Stomach (tissue), 9 donors: ENCODE measurements around the gene TULP3. TPM values are rescaled to one million over a fixed set of nuclear protein-coding genes. Genes with fewer than 3 reads are reported as not detected.

Experiments
- DNase-seq, 2 donors: peaks; one replicate each; pipeline versions ENCODE4 v3.0.0 to v3.0.0-alpha.2; 2013 to 2019
- H3K27ac ChIP-seq, 5 donors: fragments of 200-600 bp in 4 of 5; sonication (generic) in 4 of 5; one replicate each; pipeline ENCODE4 v1.5.1; 2013 to 2019; ENCODE audit warnings: mild to moderate bottlenecking in 1 of 5, moderate library complexity in 1 of 5
- H3K27me3 ChIP-seq, 3 donors: fragments of 200-600 bp; sonication (generic); one replicate each; pipeline ENCODE4 v1.5.1; 2017 to 2019; ENCODE audit warnings: mixed run types in 1 of 3
- H3K36me3 ChIP-seq, 4 donors: fragments of 200-600 bp; sonication (generic); 1 replicate in 3 of 4; 2 replicates in 1 of 4; pipeline ENCODE4 v1.5.1; 2016 to 2019
- H3K4me1 ChIP-seq, 4 donors: fragments of 200-600 bp; sonication (generic); one replicate each; pipeline ENCODE4 v1.5.1; 2016 to 2019
- H3K4me3 ChIP-seq, 4 donors: fragments of 200-600 bp; sonication (generic) in 3 of 4; one replicate each; pipeline ENCODE4 v1.5.1; 2016 to 2019; ENCODE audit warnings: mild to moderate bottlenecking in 1 of 4
- H3K9me3 ChIP-seq, 4 donors: fragments of 200-600 bp; sonication (generic); one replicate each; pipeline ENCODE4 v1.5.1; 2016 to 2019
- EP300 ChIP-seq: sonication (generic); formaldehyde crosslinking; IDR thresholded peaks from one replicate; pipeline ENCODE4 v1.6.1; 2017; ENCODE audit warnings: antibody characterized with exemption
- POLR2A ChIP-seq, 4 donors: fragments of 450-650 bp; IDR thresholded peaks; one replicate each; pipeline ENCODE4 v1.6.1; 2016; ENCODE audit warnings: antibody characterized with exemption in 4 of 4, control low read depth in 2 of 4, mild to moderate bottlenecking in 1 of 4, moderate library complexity in 1 of 4
- POLR2AphosphoS5 ChIP-seq, 3 donors: sonication (generic); formaldehyde crosslinking; IDR thresholded peaks; one replicate each; pipeline ENCODE4 v1.6.1; 2016; ENCODE audit warnings: antibody characterized with exemption in 3 of 3
- WGBS, 5 donors: extraction: QIAGEN DNeasy Blood & Tissue Kit in 3 of 5; methylation state at CpG; one replicate each; pipeline versions ENCODE4 v1.1.5 to v1.1.7; 2013 to 2018; 5-methylcytosine and 5-hydroxymethylcytosine counted together
- intact Hi-C: fragments of 100-400 bp; cut with DNase I; formaldehyde crosslinking; loops from one replicate; pipeline ENCODE4 v1.15.1; 2023; ENCODE audit warnings: low total_unique reads
- polyA plus RNA-seq, 3 donors: library from polyadenylated mRNA; stranded (reverse); fragments of 200-250 nt; gene quantifications; one replicate each; pipeline ENCODE4 v1.2.3, GENCODE V29; 2013
- total RNA-seq, 5 donors: library from RNA; depleted of rRNA; stranded (reverse); fragments of >200 nt; gene quantifications; one replicate each; pipeline versions ENCODE4 v1.1.0 to v1.2.3, GENCODE V29; 2014 to 2016
- TF ChIP-seq, protein P1 (sequence below), 7 experiments: fragments of 450-650 bp in 4 of 7; fragments of 200-600 bp in 3 of 7; sonication (generic) in 3 of 7; IDR thresholded peaks; one replicate each; pipeline ENCODE4 v1.5.1; 2016 to 2019; ENCODE audit warnings: antibody characterized with exemption in 7 of 7, control low read depth in 2 of 7, mild to moderate bottlenecking in 1 of 7
- donor health status: healthy with polysubstance abuse.
- donor health status: Bipolar disorder and iron deficiency.
- donor health status: healthy.

Gene TULP3
- total and polyA plus RNA-seq, 8 donors = 9.2 to 73.5 (median 20.1) TPM

DNA sequence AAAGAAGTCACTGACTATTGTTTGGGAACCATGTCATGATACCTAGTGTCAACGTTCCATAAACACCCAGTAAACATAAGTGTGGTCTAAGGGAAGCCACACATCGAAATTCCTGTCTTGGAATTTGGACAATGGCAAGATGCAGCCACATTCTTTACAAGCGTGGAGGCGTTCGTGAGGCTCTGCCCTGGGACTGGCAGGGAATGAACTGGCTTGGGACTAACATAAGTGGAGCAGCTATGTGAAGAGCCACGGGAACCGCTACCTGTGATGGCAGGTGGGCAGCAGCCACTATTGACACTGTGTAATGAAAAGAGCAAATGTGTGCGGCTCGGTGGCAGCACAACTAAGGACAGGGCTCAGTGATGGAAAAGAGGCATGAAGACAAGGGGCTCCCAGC is 45.9 kb upstream of the TULP3 start:
- H3K9me3 ChIP-seq = no peaks in the 10 kb centered on the region
- no peak overlapping the region for H3K4me3 ChIP-seq
- peaks cover 0 to 7% (median 1%) of the 10 kb centered on the region in 4 donors for H3K4me1 ChIP-seq
- peaks cover 0 to 45% (median 17%) of the 10 kb centered on the region in 4 donors for H3K36me3 ChIP-seq
- no peak for TF ChIP-seq POLR2A (IDR thresholded peaks at IDR 0.05)
- TF ChIP-seq, protein P1, sequence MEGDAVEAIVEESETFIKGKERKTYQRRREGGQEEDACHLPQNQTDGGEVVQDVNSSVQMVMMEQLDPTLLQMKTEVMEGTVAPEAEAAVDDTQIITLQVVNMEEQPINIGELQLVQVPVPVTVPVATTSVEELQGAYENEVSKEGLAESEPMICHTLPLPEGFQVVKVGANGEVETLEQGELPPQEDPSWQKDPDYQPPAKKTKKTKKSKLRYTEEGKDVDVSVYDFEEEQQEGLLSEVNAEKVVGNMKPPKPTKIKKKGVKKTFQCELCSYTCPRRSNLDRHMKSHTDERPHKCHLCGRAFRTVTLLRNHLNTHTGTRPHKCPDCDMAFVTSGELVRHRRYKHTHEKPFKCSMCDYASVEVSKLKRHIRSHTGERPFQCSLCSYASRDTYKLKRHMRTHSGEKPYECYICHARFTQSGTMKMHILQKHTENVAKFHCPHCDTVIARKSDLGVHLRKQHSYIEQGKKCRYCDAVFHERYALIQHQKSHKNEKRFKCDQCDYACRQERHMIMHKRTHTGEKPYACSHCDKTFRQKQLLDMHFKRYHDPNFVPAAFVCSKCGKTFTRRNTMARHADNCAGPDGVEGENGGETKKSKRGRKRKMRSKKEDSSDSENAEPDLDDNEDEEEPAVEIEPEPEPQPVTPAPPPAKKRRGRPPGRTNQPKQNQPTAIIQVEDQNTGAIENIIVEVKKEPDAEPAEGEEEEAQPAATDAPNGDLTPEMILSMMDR (IDR thresholded peaks at IDR 0.05) = no peak
- no peak for TF ChIP-seq EP300
- no peak for TF ChIP-seq POLR2AphosphoS5 (IDR thresholded peaks at IDR 0.05)
- WGBS, 5 donors = 72 to 80% (median 79%) methylated on average over 9 of the region's 9 CpGs
- intact Hi-C loops = no loop called here
- no peak for DNase-seq
- no peaks in the 10 kb centered on the region for H3K27me3 ChIP-seq
- H3K27ac ChIP-seq = peak overlapping the region in 3 of 5 donors; percentile 18 to 27 (median 20)

DNA sequence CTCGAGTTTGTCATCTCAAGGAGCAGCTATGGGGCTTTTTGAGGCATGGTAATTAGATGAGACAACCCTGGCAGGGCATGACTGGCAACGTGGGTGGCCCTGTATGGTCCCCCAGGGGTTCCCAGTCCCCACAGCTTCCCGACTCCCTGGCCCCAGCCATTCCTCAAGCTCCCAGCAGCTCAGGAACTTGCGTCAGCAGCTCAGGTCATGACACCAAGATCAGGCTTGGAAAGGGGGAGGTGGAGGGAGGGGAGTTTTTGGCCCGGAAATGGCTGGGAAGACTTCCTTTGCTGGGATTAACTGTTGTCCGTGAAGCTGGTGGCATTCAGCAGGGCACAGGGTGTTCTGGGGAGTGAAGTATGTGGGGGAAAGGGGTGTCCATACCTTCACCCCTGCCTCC is 45.4 kb upstream of the TULP3 start:
- Histone ChIP-seq H3K9me3 (no peaks in the 10 kb centered on the region), H3K4me1 (peaks cover 0 to 12% (median 1%) of the 10 kb centered on the region in 4 donors), H3K27me3 (no peaks in the 10 kb centered on the region), H3K27ac (peak overlapping the region in 2 of 5 donors; percentile 27 to 46), H3K4me3 (no peak overlapping the region), H3K36me3 (peaks cover 0 to 45% (median 17%) of the 10 kb centered on the region in 4 donors)
- peak in 1 of 2 donors; percentile 64 for DNase-seq
- TF ChIP-seq, protein P1 (IDR thresholded peaks at IDR 0.05) = no peak
- intact Hi-C loops = no loop called here
- 36 to 50% (median 40%) methylated on average over 6 of the region's 6 CpGs for WGBS, 5 donors

DNA sequence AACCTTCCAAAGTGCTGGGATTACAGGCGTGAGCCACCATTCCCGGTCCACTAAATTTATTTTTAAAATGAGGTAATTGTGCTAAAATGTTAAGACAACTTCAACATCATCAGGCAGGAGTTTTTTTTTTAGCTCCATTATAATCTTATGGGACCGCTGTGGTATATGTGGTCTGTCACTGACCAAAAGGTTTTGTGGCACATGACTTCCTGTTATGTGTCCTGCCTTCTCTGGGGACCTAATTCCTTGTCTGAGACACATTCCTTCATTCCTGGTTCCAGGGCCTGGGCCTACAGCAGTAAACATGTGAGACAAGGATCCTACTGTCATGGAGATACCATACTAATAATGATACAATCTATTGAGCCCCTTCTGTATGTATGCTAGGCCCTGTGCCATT is 38.8 kb upstream of the TULP3 start:
- intact Hi-C loops = loop anchor here (10.0 kb wide), 2 partner anchors 93 to 183 kb away; no protein-coding TSS in a partner anchor
- WGBS, 5 donors = 89 to 97% (median 94%) methylated on average over 3 of the region's 3 CpGs

DNA sequence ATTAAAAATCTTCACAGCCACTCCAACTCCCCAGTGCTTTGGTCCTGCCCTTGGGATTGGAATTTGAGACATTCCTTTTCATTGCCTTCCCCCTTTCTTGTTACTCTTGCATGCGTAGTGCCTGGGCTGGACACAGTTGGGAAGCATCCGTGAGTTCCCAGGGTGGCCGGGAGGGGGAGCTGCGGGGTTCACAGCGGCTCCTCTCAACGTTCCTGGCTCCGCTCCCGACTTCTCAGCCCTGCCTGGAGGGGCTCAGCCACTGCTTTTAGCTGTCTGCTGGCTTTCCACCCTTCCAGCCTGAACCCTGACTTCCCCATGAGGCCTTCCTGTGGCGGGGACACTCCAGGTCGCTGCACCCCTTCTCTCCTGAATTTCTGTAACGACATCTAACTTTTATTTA is 37.1 kb upstream of the TULP3 start:
- no peaks in the 10 kb centered on the region for H3K9me3 ChIP-seq
- H3K4me3 ChIP-seq = no peak overlapping the region
- no peak overlapping the region for H3K27ac ChIP-seq
- 21 to 26% (median 21%) methylated on average over 11 of the region's 11 CpGs for WGBS, 5 donors
- intact Hi-C loops = loop anchor here (10.0 kb wide), 2 partner anchors 91 to 181 kb away; no protein-coding TSS in a partner anchor
- peaks cover 0 to 18% (median 9%) of the 10 kb centered on the region in 4 donors for H3K36me3 ChIP-seq
- TF ChIP-seq POLR2A (IDR thresholded peaks at IDR 0.05) (no peak), EP300 (no peak), POLR2AphosphoS5 (IDR thresholded peaks at IDR 0.05) (no peak)
- TF ChIP-seq, protein P1 (IDR thresholded peaks at IDR 0.05) = peak in 5 of 7 experiments; percentile 42 to 76 (median 66)
- no peaks in the 10 kb centered on the region for H3K27me3 ChIP-seq
- DNase-seq = peak; percentile 80 to 93
- H3K4me1 ChIP-seq = peaks cover 0 to 13% (median 0%) of the 10 kb centered on the region in 4 donors

More for the DNA sequence above, 38.8 kb upstream of the TULP3 start:
- Histone ChIP-seq H3K27me3 (no peaks in the 10 kb centered on the region), H3K27ac (no peak overlapping the region), H3K4me1 (peaks cover 0 to 13% (median 0%) of the 10 kb centered on the region in 4 donors), H3K9me3 (no peaks in the 10 kb centered on the region), H3K4me3 (no peak overlapping the region), H3K36me3 (peaks cover 0 to 11% (median under 1%) of the 10 kb centered on the region in 4 donors)
- TF ChIP-seq, protein P1 (IDR thresholded peaks at IDR 0.05) = no peak
- TF ChIP-seq POLR2A (IDR thresholded peaks at IDR 0.05) = no peak
- no peak for TF ChIP-seq EP300
- no peak for TF ChIP-seq POLR2AphosphoS5 (IDR thresholded peaks at IDR 0.05)
- DNase-seq = no peak
